BE2C (cell line): ENCODE results near the gene TM2D3.

ENCODE experiments used
- DNase-seq: peaks from one replicate; pipeline ENCODE4 v3.0.0-alpha.2; 2020
- H3K27me3 ChIP-seq: fragments of 250-450 bp; sonication (Bioruptor Pico); 2 replicates; pipeline ENCODE4 v1.5.1; 2020; ENCODE audit warnings: mild to moderate bottlenecking
- H3K36me3 ChIP-seq: fragments of 250-450 bp; sonication (Bioruptor Pico); 2 replicates; pipeline ENCODE4 v1.5.1; 2020; ENCODE audit warnings: mild to moderate bottlenecking
- H3K4me1 ChIP-seq: fragments of 250-450 bp; sonication (Bioruptor Pico); 2 replicates; pipeline ENCODE4 v1.5.1; 2020
- H3K4me3 ChIP-seq: 2 replicates; pipeline ENCODE4 v1.5.1; 2011; ENCODE audit warnings: low read depth, low read length
- H3K9me3 ChIP-seq: fragments of 250-450 bp; sonication (Bioruptor Pico); 2 replicates; pipeline ENCODE4 v1.5.1; 2020
- TF ChIP-seq, protein P1 (sequence below): IDR thresholded peaks from 2 replicates; pipeline ENCODE4 v1.5.1; 2012; ENCODE audit warnings: mild to moderate bottlenecking, low read depth, low read length

TM2D3 gene

DNA sequence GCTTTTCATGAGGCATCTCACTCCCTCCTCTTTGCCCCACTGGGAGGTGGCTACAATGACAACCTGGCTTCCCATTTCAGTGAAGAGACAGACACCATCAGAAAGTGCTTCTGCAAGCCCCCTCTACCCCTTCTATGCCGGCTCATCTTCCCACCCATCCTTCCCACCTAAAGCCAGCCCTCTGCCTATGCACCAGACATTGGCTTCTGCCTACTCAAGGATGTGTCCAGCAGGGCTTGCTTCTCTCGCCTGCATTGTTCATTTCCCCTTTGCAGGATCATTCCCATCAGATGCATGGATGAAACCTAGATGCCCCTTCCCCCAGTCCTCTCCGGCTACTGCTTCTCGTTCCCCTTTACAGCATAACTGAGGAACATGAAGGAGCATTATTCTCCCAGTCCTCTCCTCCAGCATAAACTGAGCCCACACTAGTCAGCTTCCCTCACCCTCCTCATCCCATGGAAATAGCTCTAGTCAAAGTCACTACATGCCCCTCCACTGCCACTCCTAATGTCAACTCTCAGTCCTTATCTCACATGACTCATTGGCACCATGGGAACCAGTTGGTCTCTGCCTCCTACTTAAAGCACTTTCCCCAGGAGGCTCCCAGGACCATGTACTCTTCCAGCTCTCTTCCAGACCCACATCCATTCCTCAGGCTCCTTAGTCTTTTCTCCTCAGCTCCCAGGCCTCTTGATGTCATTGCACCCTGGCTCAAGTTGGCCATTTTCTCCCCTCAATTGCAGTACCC lies 47.9 kb downstream of the TM2D3 start:
- TF ChIP-seq, protein P1, sequence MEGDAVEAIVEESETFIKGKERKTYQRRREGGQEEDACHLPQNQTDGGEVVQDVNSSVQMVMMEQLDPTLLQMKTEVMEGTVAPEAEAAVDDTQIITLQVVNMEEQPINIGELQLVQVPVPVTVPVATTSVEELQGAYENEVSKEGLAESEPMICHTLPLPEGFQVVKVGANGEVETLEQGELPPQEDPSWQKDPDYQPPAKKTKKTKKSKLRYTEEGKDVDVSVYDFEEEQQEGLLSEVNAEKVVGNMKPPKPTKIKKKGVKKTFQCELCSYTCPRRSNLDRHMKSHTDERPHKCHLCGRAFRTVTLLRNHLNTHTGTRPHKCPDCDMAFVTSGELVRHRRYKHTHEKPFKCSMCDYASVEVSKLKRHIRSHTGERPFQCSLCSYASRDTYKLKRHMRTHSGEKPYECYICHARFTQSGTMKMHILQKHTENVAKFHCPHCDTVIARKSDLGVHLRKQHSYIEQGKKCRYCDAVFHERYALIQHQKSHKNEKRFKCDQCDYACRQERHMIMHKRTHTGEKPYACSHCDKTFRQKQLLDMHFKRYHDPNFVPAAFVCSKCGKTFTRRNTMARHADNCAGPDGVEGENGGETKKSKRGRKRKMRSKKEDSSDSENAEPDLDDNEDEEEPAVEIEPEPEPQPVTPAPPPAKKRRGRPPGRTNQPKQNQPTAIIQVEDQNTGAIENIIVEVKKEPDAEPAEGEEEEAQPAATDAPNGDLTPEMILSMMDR: no peak
- Histone ChIP-seq H3K27me3 (no peaks in the 10 kb centered on the region), H3K9me3 (no peaks in the 10 kb centered on the region), H3K4me1 (no peaks in the 10 kb centered on the region), H3K36me3 (no peaks in the 10 kb centered on the region), H3K4me3 (no peak overlapping the region)
- no peak for DNase-seq

- H3K36me3 ChIP-seq: no peaks in the 10 kb centered on the region
- H3K4me1 ChIP-seq: no peaks in the 10 kb centered on the region
- no peaks in the 10 kb centered on the region for H3K27me3 ChIP-seq
- H3K9me3 ChIP-seq: no peaks in the 10 kb centered on the region
- no peak overlapping the region for H3K4me3 ChIP-seq
- TF ChIP-seq, protein P1: no peak
- DNase-seq: no peak
Observed at GRCh38 chr15:101602801-101603200, 49.4 kb downstream of the TM2D3 start.

GRCh38 chr15:101600035-101600434 lies 52.1 kb downstream of the TM2D3 start:
- no peak for DNase-seq
- TF ChIP-seq, protein P1: no peak
- H3K4me1 ChIP-seq: no peaks in the 10 kb centered on the region

DNA sequence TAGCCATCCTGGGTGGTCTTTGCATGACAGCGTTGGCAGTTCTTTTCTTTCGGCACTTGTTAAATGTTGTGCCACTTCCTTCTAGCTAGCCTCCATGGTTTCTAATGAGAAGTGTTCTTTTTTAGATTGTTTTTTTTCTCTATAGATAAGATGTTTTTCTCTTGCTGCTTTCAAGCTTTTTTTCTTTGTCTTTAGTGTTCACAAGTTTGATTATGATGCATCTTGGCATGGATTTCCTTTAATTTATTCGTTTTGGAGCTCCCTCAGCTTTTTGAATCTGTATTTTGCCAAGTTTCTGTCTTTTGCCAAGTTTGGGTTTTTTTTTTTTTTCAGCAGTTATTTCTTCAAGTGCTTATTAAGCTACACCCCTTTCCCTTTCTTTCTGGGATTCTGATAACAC lies 53.1 kb downstream of the TM2D3 start:
- H3K4me1 ChIP-seq: no peaks in the 10 kb centered on the region
- H3K36me3 ChIP-seq: no peaks in the 10 kb centered on the region
- peaks cover 4% of the 10 kb centered on the region; the same call in 1 of the 2 replicates for H3K9me3 ChIP-seq
- no peak overlapping the region for H3K4me3 ChIP-seq
- no peak for DNase-seq
- H3K27me3 ChIP-seq: no peaks in the 10 kb centered on the region
- TF ChIP-seq, protein P1: no peak

More at GRCh38 chr15:101600035-101600434, 52.1 kb downstream of the TM2D3 start:
- peaks cover 4% of the 10 kb centered on the region; the same call in 1 of the 2 replicates for H3K9me3 ChIP-seq
- no peaks in the 10 kb centered on the region for H3K36me3 ChIP-seq
- no peaks in the 10 kb centered on the region for H3K27me3 ChIP-seq
- H3K4me3 ChIP-seq: no peak overlapping the region

GRCh38 chr15:101597360-101597928 lies 54.7 kb downstream of the TM2D3 start:
- peaks cover 4% of the 10 kb centered on the region; the same call in 1 of the 2 replicates for H3K9me3 ChIP-seq
- DNase-seq: peak; percentile 45
- H3K4me1 ChIP-seq: no peaks in the 10 kb centered on the region
- no peaks in the 10 kb centered on the region for H3K27me3 ChIP-seq
- no peak overlapping the region for H3K4me3 ChIP-seq
- no peaks in the 10 kb centered on the region for H3K36me3 ChIP-seq
- TF ChIP-seq, protein P1: peak; percentile 5; the same call in 1 of the 2 replicates

- TF ChIP-seq, protein P1: no peak
- H3K36me3 ChIP-seq: no peaks in the 10 kb centered on the region
- no peak overlapping the region for H3K4me3 ChIP-seq
- no peaks in the 10 kb centered on the region for H3K27me3 ChIP-seq
- H3K9me3 ChIP-seq: peaks cover 4% of the 10 kb centered on the region; the same call in 1 of the 2 replicates
- H3K4me1 ChIP-seq: no peaks in the 10 kb centered on the region
- DNase-seq: no peak
Observed at GRCh38 chr15:101596633-101597032, 55.5 kb downstream of the TM2D3 start.
